Naive B cell (primary cell): ENCODE measurements around the gene CHST11. TPM values are rescaled to one million over a fixed set of nuclear protein-coding genes. Genes with fewer than 3 reads are reported as not detected.
A peak's percentile ranks its signal among the peaks of the same experiment; 100 is the strongest.
"Not testable (repeated sequence)": the region's sequence is repeated elsewhere in the genome, so short reads cannot be mapped to it uniquely, and the experiment has no call there.

Experiments
- ATAC-seq, 2 donors: fragments of 150-1000 bp; cut with Tn5 transposase; 2 replicates each; pipeline ENCODE4 v1.10.0; 2021; ENCODE audit warnings: low read depth in 2 of 2, mild to moderate bottlenecking in 2 of 2, moderate library complexity in 2 of 2
- DNase-seq: peaks from one replicate; pipeline ENCODE4 v3.0.0; 2022
- H3K27ac Mint-ChIP-seq, 6 donors: one replicate each; pipeline ENCODE4 v1.8.0; 2020 to 2022; ENCODE audit warnings: mild to moderate bottlenecking in 6 of 6, mixed read lengths in 6 of 6, moderate library complexity in 5 of 6, inconsistent platforms in 2 of 6
- H3K27me3 Mint-ChIP-seq, 3 donors: one replicate each; pipeline ENCODE4 v1.8.0; 2021 to 2022; ENCODE audit warnings: mixed read lengths in 3 of 3, mild to moderate bottlenecking in 1 of 3
- H3K36me3 Mint-ChIP-seq, 2 donors: one replicate each; pipeline ENCODE4 v1.8.0; 2020 to 2022; ENCODE audit warnings: mixed read lengths in 2 of 2, inconsistent platforms in 1 of 2, mild to moderate bottlenecking in 1 of 2
- H3K4me1 Mint-ChIP-seq, 3 donors: one replicate each; pipeline ENCODE4 v1.8.0; 2020 to 2022; ENCODE audit warnings: mixed read lengths in 3 of 3, inconsistent platforms in 1 of 3, mild to moderate bottlenecking in 1 of 3, moderate library complexity in 1 of 3
- H3K4me3 Mint-ChIP-seq, 8 donors: one replicate each; pipeline ENCODE4 v1.8.0; 2020 to 2022; ENCODE audit warnings: mild to moderate bottlenecking in 8 of 8, mixed read lengths in 8 of 8, moderate library complexity in 8 of 8, inconsistent platforms in 2 of 8
- H3K9me3 Mint-ChIP-seq, 7 donors: one replicate each; pipeline ENCODE4 v1.8.0; 2020 to 2022; ENCODE audit warnings: mixed read lengths in 7 of 7, mild to moderate bottlenecking in 5 of 7, inconsistent platforms in 2 of 7, moderate library complexity in 1 of 7
- polyA plus RNA-seq, 6 donors: library from polyadenylated mRNA; unstranded; fragments of 300-500 nt; fragmentation: Illumina TruSeq; gene quantifications; one replicate each; pipeline ENCODE4 v1.2.3, GENCODE V29; 2021; ENCODE audit warnings: low read depth in 6 of 6

Gene CHST11
- polyA plus RNA-seq, 6 donors from 2014 or later, result 39.8 to 63.6 (median 58.6) TPM

- peaks cover 0 to 2% (median 0%) of the 10 kb centered on the region in 7 donors for H3K9me3 Mint-ChIP-seq
- ATAC-seq (peak; percentile 84 to 87), DNase-seq (peak; percentile 83)
- peaks cover 78 to 99% (median 98%) of the 10 kb centered on the region in 3 donors for H3K4me1 Mint-ChIP-seq
- H3K27ac Mint-ChIP-seq, result peak overlapping the region; percentile 97 to 99 (median 98)
- no peaks in the 10 kb centered on the region for H3K27me3 Mint-ChIP-seq
- H3K4me3 Mint-ChIP-seq, result peak overlapping the region; percentile 64 to 91 (median 78)
- no peaks in the 10 kb centered on the region for H3K36me3 Mint-ChIP-seq
Measured at GRCh38 chr12:104519190-104520019, 62.7 kb downstream of the CHST11 start.

- peak; percentile 74 for DNase-seq
- Mint-ChIP-seq H3K9me3 (peaks cover 0 to 3% (median 0%) of the 10 kb centered on the region in 7 donors), H3K27me3 (no peaks in the 10 kb centered on the region), H3K4me3 (peak overlapping the region; percentile 67 to 91 (median 78)), H3K4me1 (peaks cover 78 to 98% (median 96%) of the 10 kb centered on the region in 3 donors), H3K36me3 (no peaks in the 10 kb centered on the region), H3K27ac (peak overlapping the region; percentile 67 to 99 (median 98))
- peak; percentile 48 to 54 for ATAC-seq
Measured at GRCh38 chr12:104520242-104520900, 63.6 kb downstream of the CHST11 start.

GRCh38 chr12:104521731-104522130 lies 65.0 kb downstream of the CHST11 start:
- H3K9me3 Mint-ChIP-seq, result peaks cover 0 to 4% (median under 1%) of the 10 kb centered on the region in 7 donors
- ATAC-seq (no peak), DNase-seq (no peak)
- H3K27me3 Mint-ChIP-seq, result no peaks in the 10 kb centered on the region
- peak overlapping the region in 6 of 8 donors; percentile 20 to 91 (median 78) for H3K4me3 Mint-ChIP-seq
- peaks cover 0 to under 1% of the 10 kb centered on the region in 2 donors for H3K36me3 Mint-ChIP-seq
- peak overlapping the region; percentile 48 to 99 (median 98) for H3K27ac Mint-ChIP-seq
- peaks cover 64 to 98% (median 91%) of the 10 kb centered on the region in 3 donors for H3K4me1 Mint-ChIP-seq

GRCh38 chr12:104522985-104523722 lies 66.4 kb downstream of the CHST11 start:
- Mint-ChIP-seq H3K9me3 (peaks cover 6 to 15% (median 8%) of the 10 kb centered on the region in 7 donors), H3K27ac (peak overlapping the region; percentile 89 to 99 (median 98)), H3K4me1 (peaks cover 65 to 94% (median 78%) of the 10 kb centered on the region in 3 donors), H3K36me3 (peaks cover 13 to 14% of the 10 kb centered on the region in 2 donors), H3K27me3 (no peaks in the 10 kb centered on the region), H3K4me3 (peak overlapping the region; percentile 48 to 89 (median 76))
- ATAC-seq (peak; percentile 29 to 47), DNase-seq (peak; percentile 60)

- DNase-seq (no peak), ATAC-seq (no peak)
- Mint-ChIP-seq H3K4me3 (peak overlapping the region in 7 of 8 donors; percentile 14 to 86 (median 72)), H3K27me3 (no peaks in the 10 kb centered on the region), H3K4me1 (peaks cover 61 to 93% (median 67%) of the 10 kb centered on the region in 3 donors), H3K27ac (peak overlapping the region; percentile 11 to 99 (median 93)), H3K36me3 (peaks cover 15 to 25% of the 10 kb centered on the region in 2 donors), H3K9me3 (peaks cover 8 to 26% (median 9%) of the 10 kb centered on the region in 7 donors)
Measured at GRCh38 chr12:104524034-104524832, 67.5 kb downstream of the CHST11 start.

- ATAC-seq (no peak), DNase-seq (no peak)
- H3K27ac Mint-ChIP-seq, result peak overlapping the region; percentile 47 to 93 (median 84)
- H3K4me3 Mint-ChIP-seq, result no peak overlapping the region
- peaks cover 8 to 32% (median 9%) of the 10 kb centered on the region in 7 donors for H3K9me3 Mint-ChIP-seq
- peaks cover 20 to 40% of the 10 kb centered on the region in 2 donors for H3K36me3 Mint-ChIP-seq
- peaks cover 52 to 88% (median 59%) of the 10 kb centered on the region in 3 donors for H3K4me1 Mint-ChIP-seq
- no peaks in the 10 kb centered on the region for H3K27me3 Mint-ChIP-seq
Measured at GRCh38 chr12:104526320-104526719, 69.6 kb downstream of the CHST11 start.

- Mint-ChIP-seq H3K27me3 (no peaks in the 10 kb centered on the region), H3K27ac (peak overlapping the region in 5 of 6 donors; percentile 49 to 92 (median 86)), H3K9me3 (peaks cover 8 to 32% (median 11%) of the 10 kb centered on the region in 7 donors), H3K4me1 (peaks cover 52 to 88% (median 59%) of the 10 kb centered on the region in 3 donors), H3K4me3 (peak overlapping the region in 1 of 8 donors; percentile 20), H3K36me3 (peaks cover 20 to 44% of the 10 kb centered on the region in 2 donors)
- ATAC-seq (no peak), DNase-seq (no peak)
Measured at GRCh38 chr12:104526751-104527150, 70.0 kb downstream of the CHST11 start.

- not testable (repeated sequence) for DNase-seq, ATAC-seq, H3K27me3 Mint-ChIP-seq
- Mint-ChIP-seq H3K27ac (peak overlapping the region in 5 of 6 donors; percentile 38 to 92 (median 90)), H3K4me3 (peak overlapping the region in 2 of 8 donors; percentile 4 to 16), H3K9me3 (peaks cover 8 to 32% (median 11%) of the 10 kb centered on the region in 7 donors), H3K4me1 (peaks cover 56 to 88% (median 61%) of the 10 kb centered on the region in 3 donors), H3K36me3 (peaks cover 20 to 50% of the 10 kb centered on the region in 2 donors)
Measured at GRCh38 chr12:104527653-104528052, 70.9 kb downstream of the CHST11 start.

GRCh38 chr12:104529130-104529874 lies 72.6 kb downstream of the CHST11 start:
- peaks cover 53 to 88% (median 61%) of the 10 kb centered on the region in 3 donors for H3K4me1 Mint-ChIP-seq
- peak overlapping the region in 1 of 8 donors; percentile 10 for H3K4me3 Mint-ChIP-seq
- H3K27me3 Mint-ChIP-seq, result no peaks in the 10 kb centered on the region
- ATAC-seq (no peak), DNase-seq (no peak)
- peak overlapping the region in 3 of 6 donors; percentile 24 to 66 (median 27) for H3K27ac Mint-ChIP-seq
- peaks cover 20 to 50% of the 10 kb centered on the region in 2 donors for H3K36me3 Mint-ChIP-seq
- peaks cover 8 to 32% (median 11%) of the 10 kb centered on the region in 7 donors for H3K9me3 Mint-ChIP-seq

- Mint-ChIP-seq H3K27me3 (no peaks in the 10 kb centered on the region), H3K27ac (peak overlapping the region in 5 of 6 donors; percentile 8 to 93 (median 75)), H3K9me3 (peaks cover 2 to 21% (median 5%) of the 10 kb centered on the region in 7 donors), H3K4me3 (peak overlapping the region in 2 of 8 donors; percentile 20 to 48), H3K36me3 (peaks cover 12 to 41% of the 10 kb centered on the region in 2 donors), H3K4me1 (peaks cover 75 to 89% (median 76%) of the 10 kb centered on the region in 3 donors)
- DNase-seq (no peak), ATAC-seq (no peak)
Measured at GRCh38 chr12:104532636-104533035, 75.9 kb downstream of the CHST11 start.

- peak overlapping the region in 3 of 6 donors; percentile 8 to 81 (median 75) for H3K27ac Mint-ChIP-seq
- H3K4me3 Mint-ChIP-seq, result peak overlapping the region in 2 of 8 donors; percentile 20 to 45
- peaks cover 7 to 37% of the 10 kb centered on the region in 2 donors for H3K36me3 Mint-ChIP-seq
- no peaks in the 10 kb centered on the region for H3K27me3 Mint-ChIP-seq
- ATAC-seq, result no peak
- DNase-seq, result no peak
- peaks cover 78 to 91% (median 81%) of the 10 kb centered on the region in 3 donors for H3K4me1 Mint-ChIP-seq
- peaks cover 0 to 19% (median 3%) of the 10 kb centered on the region in 7 donors for H3K9me3 Mint-ChIP-seq
Measured at GRCh38 chr12:104533134-104533533, 76.4 kb downstream of the CHST11 start.
